DOHH2 (cell line): Measurements from ENCODE around the gene APBA2.

ENCODE experiments used
- EZH2phosphoT487 ChIP-seq: fragments of 200-600 bp; sonication (generic); IDR thresholded peaks from 2 replicates; pipeline ENCODE4 v1.6.1; 2017; ENCODE audit warnings: borderline replicate concordance, mild to moderate bottlenecking, antibody characterized with exemption, low read length, moderate library complexity, mixed read lengths
- TF ChIP-seq, protein P1 (sequence below): fragments of 200-600 bp; sonication (generic); IDR thresholded peaks from one replicate; pipeline ENCODE4 v1.5.1; 2014; ENCODE audit warnings: antibody characterized with exemption, mild to moderate bottlenecking, low read depth, low read length; ENCODE audit not compliant: poor library complexity, severe bottlenecking

DNA sequence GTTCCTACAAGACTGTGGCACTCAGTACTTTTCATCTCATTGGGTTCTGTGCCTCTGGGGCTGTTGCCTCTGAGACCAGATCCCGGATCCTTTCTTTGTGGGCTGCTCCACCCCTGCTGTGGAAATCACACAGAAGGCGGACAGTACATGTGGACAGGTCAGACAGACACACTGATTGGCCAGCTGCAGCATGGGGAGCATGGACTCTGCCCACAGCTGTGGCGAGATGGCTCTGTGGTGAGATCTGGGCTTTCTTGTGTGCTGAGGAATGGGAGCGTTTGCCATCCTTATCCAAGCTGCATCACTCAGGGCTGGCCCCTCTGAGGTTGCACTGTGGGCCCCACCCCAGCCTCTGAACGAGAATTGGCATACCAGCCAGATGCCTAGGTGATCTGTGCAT is 147.0 kb downstream of the APBA2 start:
- TF ChIP-seq, protein P1, sequence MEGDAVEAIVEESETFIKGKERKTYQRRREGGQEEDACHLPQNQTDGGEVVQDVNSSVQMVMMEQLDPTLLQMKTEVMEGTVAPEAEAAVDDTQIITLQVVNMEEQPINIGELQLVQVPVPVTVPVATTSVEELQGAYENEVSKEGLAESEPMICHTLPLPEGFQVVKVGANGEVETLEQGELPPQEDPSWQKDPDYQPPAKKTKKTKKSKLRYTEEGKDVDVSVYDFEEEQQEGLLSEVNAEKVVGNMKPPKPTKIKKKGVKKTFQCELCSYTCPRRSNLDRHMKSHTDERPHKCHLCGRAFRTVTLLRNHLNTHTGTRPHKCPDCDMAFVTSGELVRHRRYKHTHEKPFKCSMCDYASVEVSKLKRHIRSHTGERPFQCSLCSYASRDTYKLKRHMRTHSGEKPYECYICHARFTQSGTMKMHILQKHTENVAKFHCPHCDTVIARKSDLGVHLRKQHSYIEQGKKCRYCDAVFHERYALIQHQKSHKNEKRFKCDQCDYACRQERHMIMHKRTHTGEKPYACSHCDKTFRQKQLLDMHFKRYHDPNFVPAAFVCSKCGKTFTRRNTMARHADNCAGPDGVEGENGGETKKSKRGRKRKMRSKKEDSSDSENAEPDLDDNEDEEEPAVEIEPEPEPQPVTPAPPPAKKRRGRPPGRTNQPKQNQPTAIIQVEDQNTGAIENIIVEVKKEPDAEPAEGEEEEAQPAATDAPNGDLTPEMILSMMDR = no peak
- TF ChIP-seq EZH2phosphoT487 = no peak
